Measurements from ENCODE around the gene RADIL. TPM values are rescaled to one million over a fixed set of nuclear protein-coding genes. Genes with fewer than 3 reads are reported as not detected.

RADIL gene
- total RNA-seq, 3 donors from 2014 or later (not counting 1 experiment from before 2014, with no cell fraction given): not detected

- intact Hi-C loops (cut with micrococcal nuclease): no loop called here
- DNase-seq: no peak
- no peaks in the 10 kb centered on the region for H3K36me3 Mint-ChIP-seq
- Histone ChIP-seq H3K27me3 (ENCODE audit: control insufficient read depth, insufficient read depth, low read length) (no peaks in the 10 kb centered on the region), H3K4me3 (ENCODE audit: low read length) (no peak overlapping the region), H3K27ac (ENCODE audit: low read length) (no peak overlapping the region), H3K36me3 (ENCODE audit: control insufficient read depth, insufficient read depth, low read length) (no peaks in the 10 kb centered on the region), H3K4me1 (ENCODE audit: control insufficient read depth, insufficient read depth, low read length) (no peaks in the 10 kb centered on the region), H3K9me3 (ENCODE audit: control insufficient read depth, insufficient read depth, low read length) (no peaks in the 10 kb centered on the region)
- no peak for TF ChIP-seq CTCF (IDR thresholded peaks at IDR 0.05)
- H3K4me3 Mint-ChIP-seq: no peak overlapping the region
- H3K9me3 Mint-ChIP-seq: no peaks in the 10 kb centered on the region
- no peak for ATAC-seq
- peaks cover 0 to 2% of the 10 kb centered on the region in 2 donors for H3K27me3 Mint-ChIP-seq (ENCODE audit: low read depth in 2 of 2)
- H3K4me1 Mint-ChIP-seq: no peaks in the 10 kb centered on the region
- WGBS (ENCODE audit: insufficient coverage): 86% methylated on average over 9 of the region's 9 CpGs
- H3K27ac Mint-ChIP-seq: no peak overlapping the region
Measured at GRCh38 chr7:4822677-4823076, 60.8 kb downstream of the RADIL start.

- Mint-ChIP-seq H3K4me1 (no peaks in the 10 kb centered on the region), H3K36me3 (no peaks in the 10 kb centered on the region), H3K9me3 (no peaks in the 10 kb centered on the region), H3K27ac (no peak overlapping the region), H3K4me3 (no peak overlapping the region), H3K27me3 (ENCODE audit: low read depth in 2 of 2) (peaks cover 0 to 2% of the 10 kb centered on the region in 2 donors)
- WGBS (ENCODE audit: insufficient coverage): 89% methylated on average over 20 of the region's 20 CpGs
- H3K4me1 ChIP-seq (ENCODE audit: control insufficient read depth, insufficient read depth, low read length): no peaks in the 10 kb centered on the region
- DNase-seq (no peak), ATAC-seq (no peak)
- H3K9me3 ChIP-seq (ENCODE audit: control insufficient read depth, insufficient read depth, low read length): no peaks in the 10 kb centered on the region
- intact Hi-C loops (cut with micrococcal nuclease): no loop called here
- H3K36me3 ChIP-seq (ENCODE audit: control insufficient read depth, insufficient read depth, low read length): no peaks in the 10 kb centered on the region
- H3K4me3 ChIP-seq (ENCODE audit: low read length): no peak overlapping the region
- no peak for TF ChIP-seq CTCF (IDR thresholded peaks at IDR 0.05)
- H3K27me3 ChIP-seq (ENCODE audit: control insufficient read depth, insufficient read depth, low read length): no peaks in the 10 kb centered on the region
- no peak overlapping the region for H3K27ac ChIP-seq (ENCODE audit: low read length)
Measured at GRCh38 chr7:4820967-4821471, 62.5 kb downstream of the RADIL start.

GRCh38 chr7:4820405-4820966 lies 63.0 kb downstream of the RADIL start:
- Histone ChIP-seq H3K4me1 (ENCODE audit: control insufficient read depth, insufficient read depth, low read length) (no peaks in the 10 kb centered on the region), H3K9me3 (ENCODE audit: control insufficient read depth, insufficient read depth, low read length) (no peaks in the 10 kb centered on the region), H3K4me3 (ENCODE audit: low read length) (no peak overlapping the region), H3K27ac (ENCODE audit: low read length) (no peak overlapping the region), H3K27me3 (ENCODE audit: control insufficient read depth, insufficient read depth, low read length) (no peaks in the 10 kb centered on the region), H3K36me3 (ENCODE audit: control insufficient read depth, insufficient read depth, low read length) (no peaks in the 10 kb centered on the region)
- no peaks in the 10 kb centered on the region for H3K9me3 Mint-ChIP-seq
- no peak overlapping the region for H3K4me3 Mint-ChIP-seq
- intact Hi-C loops (cut with micrococcal nuclease): no loop called here
- no peaks in the 10 kb centered on the region for H3K36me3 Mint-ChIP-seq
- no peak overlapping the region for H3K27ac Mint-ChIP-seq
- DNase-seq: no peak
- WGBS (ENCODE audit: insufficient coverage): 87% methylated on average over 18 of the region's 19 CpGs
- peaks cover 0 to 2% of the 10 kb centered on the region in 2 donors for H3K27me3 Mint-ChIP-seq (ENCODE audit: low read depth in 2 of 2)
- ATAC-seq: no peak
- no peak for TF ChIP-seq CTCF (IDR thresholded peaks at IDR 0.05)
- H3K4me1 Mint-ChIP-seq: no peaks in the 10 kb centered on the region
